WTC11 (cell line): ENCODE measurements around the gene PRKD1. TPM values are rescaled to one million over a fixed set of nuclear protein-coding genes. Genes with fewer than 3 reads are reported as not detected.

Experiments used
- ATAC-seq: fragments of 200-7000 bp; cut with Tn5 transposase; 2 replicates; pipeline ENCODE4 v1.10.0; 2021; ENCODE audit warnings: mild to moderate bottlenecking, moderate library complexity
- CTCF ChIA-PET: fragments of 300-600 bp; sonication (Branson Sonifier 250); formaldehyde crosslinking; loops from one replicate; lab custom pipeline; 2021; ENCODE audit warnings: antibody characterized with exemption; lab: Charles Lee
- POLR2A ChIA-PET: fragments of 350-600 bp; sonication (Branson Sonifier 250); formaldehyde crosslinking; loops from one replicate; lab custom pipeline; 2021; ENCODE audit warnings: antibody characterized with exemption; lab: Charles Lee
- DNase-seq: peaks from one replicate; pipeline ENCODE4 v3.0.0; 2021; ENCODE audit warnings: low spot score
- H3K27ac Mint-ChIP-seq: 2 replicates; pipeline ENCODE4 v1.8.0; 2021; ENCODE audit warnings: mixed read lengths
- H3K27me3 Mint-ChIP-seq: 2 replicates; pipeline ENCODE4 v1.8.0; 2021; ENCODE audit warnings: low read depth, mild to moderate bottlenecking, moderate library complexity, mixed read lengths
- H3K36me3 Mint-ChIP-seq: 2 replicates; pipeline ENCODE4 v1.8.0; 2021; ENCODE audit warnings: mixed read lengths
- H3K4me1 Mint-ChIP-seq: 2 replicates; pipeline ENCODE4 v1.8.0; 2022; ENCODE audit warnings: mixed read lengths
- H3K4me3 Mint-ChIP-seq: 2 replicates; pipeline ENCODE4 v1.8.0; 2021; ENCODE audit warnings: mild to moderate bottlenecking, moderate library complexity, mixed read lengths
- H3K9me3 Mint-ChIP-seq: 2 replicates; pipeline ENCODE4 v1.8.0; 2021; ENCODE audit warnings: mixed read lengths
- CREM ChIP-seq: sonication (generic); formaldehyde crosslinking; IDR thresholded peaks from 2 replicates; pipeline ENCODE4 v1.8.1; 2022; ENCODE audit warnings: mild to moderate bottlenecking, missing genetic modification reagents, moderate library complexity
- E2F1 ChIP-seq: sonication (generic); formaldehyde crosslinking; IDR thresholded peaks from 2 replicates; pipeline ENCODE4 v1.8.0; 2022; ENCODE audit warnings: mild to moderate bottlenecking, missing genetic modification reagents
- ELF4 ChIP-seq: sonication (generic); formaldehyde crosslinking; IDR thresholded peaks from 2 replicates; pipeline ENCODE4 v1.8.1; 2022; ENCODE audit warnings: low read depth, mild to moderate bottlenecking, moderate library complexity, missing genetic modification reagents
- HMGA2 ChIP-seq: fragments of 250-450 bp; sonication (Bioruptor Pico); IDR thresholded peaks from 2 replicates; pipeline ENCODE4 v1.4.0; 2021; ENCODE audit warnings: mild to moderate bottlenecking, moderate library complexity
- HMGXB4 ChIP-seq: sonication (generic); formaldehyde crosslinking; IDR thresholded peaks from 2 replicates; pipeline ENCODE4 v1.8.1; 2023; ENCODE audit warnings: mild to moderate bottlenecking, moderate library complexity, missing genetic modification reagents
- KAT7 ChIP-seq: sonication (generic); formaldehyde crosslinking; IDR thresholded peaks from 2 replicates; pipeline ENCODE4 v1.8.1; 2023; ENCODE audit warnings: missing genetic modification reagents, mild to moderate bottlenecking, borderline replicate concordance
- NFATC4 ChIP-seq: fragments of 250-450 bp; sonication (Bioruptor Pico); IDR thresholded peaks from 2 replicates; pipeline ENCODE4 v1.9.0; 2021; ENCODE audit warnings: mild to moderate bottlenecking
- NR1H2 ChIP-seq: sonication (generic); formaldehyde crosslinking; IDR thresholded peaks from 2 replicates; pipeline ENCODE4 v1.9.0; 2021; ENCODE audit warnings: mild to moderate bottlenecking, moderate library complexity, missing genetic modification reagents
- NR2C2 ChIP-seq: sonication (generic); formaldehyde crosslinking; IDR thresholded peaks from 2 replicates; pipeline ENCODE4 v1.8.0; 2022; ENCODE audit warnings: mild to moderate bottlenecking, missing genetic modification reagents
- OVOL2 ChIP-seq: fragments of 250-450 bp; sonication (Bioruptor Pico); IDR thresholded peaks from 2 replicates; pipeline ENCODE4 v1.9.0; 2021; ENCODE audit warnings: mild to moderate bottlenecking, borderline replicate concordance
- SMAD3 ChIP-seq: sonication (generic); formaldehyde crosslinking; IDR thresholded peaks from 2 replicates; pipeline ENCODE4 v1.8.0; 2022; ENCODE audit warnings: missing genetic modification reagents, mild to moderate bottlenecking, borderline replicate concordance
- USF2 ChIP-seq: sonication (generic); formaldehyde crosslinking; IDR thresholded peaks from 2 replicates; pipeline ENCODE4 v1.8.1; 2023; ENCODE audit warnings: mild to moderate bottlenecking, missing genetic modification reagents, moderate library complexity
- ZNF423 ChIP-seq: fragments of 250-450 bp; sonication (Bioruptor Pico); IDR thresholded peaks from 2 replicates; pipeline ENCODE4 v2.1.2; 2022; ENCODE audit warnings: mild to moderate bottlenecking, moderate library complexity
- ZNF532 ChIP-seq: fragments of 250-450 bp; sonication (Bioruptor Pico); IDR thresholded peaks from 2 replicates; pipeline ENCODE4 v1.9.0; 2021; ENCODE audit warnings: mild to moderate bottlenecking, borderline replicate concordance
- total RNA-seq: library from RNA; stranded (reverse); gene quantifications from 3 replicates; pipeline ENCODE4 v1.2.3, GENCODE V29; 2021

Gene PRKD1
- total RNA-seq, 1 experiment from 2014 or later, result 7.6 TPM

GRCh38 chr14:29757188-29757680 lies 170.4 kb downstream of the PRKD1 start (continued):
- TF ChIP-seq ZNF532 (CRISPR knock-in tag) (no peak), NR1H2 (no peak), NFATC4 (CRISPR knock-in tag) (no peak)

- Mint-ChIP-seq H3K36me3 (no peaks in the 10 kb centered on the region), H3K27me3 (no peaks in the 10 kb centered on the region), H3K4me3 (no peak overlapping the region), H3K9me3 (peaks cover 8% of the 10 kb centered on the region), H3K4me1 (peaks cover 11% of the 10 kb centered on the region), H3K27ac (no peak overlapping the region)
- ChIA-PET CTCF (no interaction called here), POLR2A (no interaction called here)
- DNase-seq, result no peak
- ATAC-seq, result no peak
- TF ChIP-seq HMGA2 (CRISPR knock-in tag) (no peak), OVOL2 (CRISPR knock-in tag) (no peak), USF2 (no peak), E2F1 (CRISPR knock-in tag) (no peak), HMGXB4 (no peak), NR2C2 (CRISPR knock-in tag) (no peak), KAT7 (no peak), ZNF423 (CRISPR knock-in tag) (no peak), SMAD3 (no peak), ELF4 (CRISPR knock-in tag) (no peak)
- TF ChIP-seq, all 79 proteins: peak for 0
Observed at GRCh38 chr14:29756019-29756385, 171.6 kb downstream of the PRKD1 start.

GRCh38 chr14:29755311-29756018 lies 172.2 kb downstream of the PRKD1 start:
- H3K4me3 Mint-ChIP-seq, result no peak overlapping the region
- no peak for TF ChIP-seq CREM (CRISPR knock-in tag)
- no peak for DNase-seq
- no peak overlapping the region for H3K27ac Mint-ChIP-seq
- ATAC-seq, result no peak
- H3K27me3 Mint-ChIP-seq, result no peaks in the 10 kb centered on the region
- H3K36me3 Mint-ChIP-seq, result no peaks in the 10 kb centered on the region
- ChIA-PET CTCF (no interaction called here), POLR2A (no interaction called here)
- peaks cover 11% of the 10 kb centered on the region for H3K9me3 Mint-ChIP-seq
- peaks cover 11% of the 10 kb centered on the region for H3K4me1 Mint-ChIP-seq
